Measurements from ENCODE around the gene ECHDC3. TPM values are rescaled to one million over a fixed set of nuclear protein-coding genes. Genes with fewer than 3 reads are reported as not detected.

The ECHDC3 gene
- total RNA-seq, 2 donors from 2014 or later: 10.2 to 10.5 TPM

- ATAC-seq (no peak), DNase-seq (no peak)
- intact Hi-C loops (cut with DNase I, micrococcal nuclease): no loop called here
These were observed 657 bp downstream of the ECHDC3 start for GRCh38 chr10:11742779-11743298.

GRCh38 chr10:11743461-11744338, 1.5 kb downstream of the ECHDC3 start:
- intact Hi-C loops (cut with DNase I, micrococcal nuclease): no loop called here
- ATAC-seq (no peak), DNase-seq (no peak)

- intact Hi-C loops (cut with DNase I, micrococcal nuclease): no loop called here
- no peak for DNase-seq
- no peak for ATAC-seq
These were observed 2.9 kb downstream of the ECHDC3 start for GRCh38 chr10:11745045-11745444.

GRCh38 chr10:11746883-11747539, 4.8 kb downstream of the ECHDC3 start:
- ATAC-seq: no peak
- intact Hi-C loops (cut with DNase I, micrococcal nuclease): no loop called here
- DNase-seq: no peak

GRCh38 chr10:11748866-11749265, 6.7 kb downstream of the ECHDC3 start:
- ATAC-seq: no peak
- DNase-seq: no peak
- intact Hi-C loops (cut with DNase I, micrococcal nuclease): no loop called here

GRCh38 chr10:11750420-11750819, 8.2 kb downstream of the ECHDC3 start:
- intact Hi-C loops (cut with DNase I, micrococcal nuclease): no loop called here
- no peak for DNase-seq
- ATAC-seq: no peak

DNA sequence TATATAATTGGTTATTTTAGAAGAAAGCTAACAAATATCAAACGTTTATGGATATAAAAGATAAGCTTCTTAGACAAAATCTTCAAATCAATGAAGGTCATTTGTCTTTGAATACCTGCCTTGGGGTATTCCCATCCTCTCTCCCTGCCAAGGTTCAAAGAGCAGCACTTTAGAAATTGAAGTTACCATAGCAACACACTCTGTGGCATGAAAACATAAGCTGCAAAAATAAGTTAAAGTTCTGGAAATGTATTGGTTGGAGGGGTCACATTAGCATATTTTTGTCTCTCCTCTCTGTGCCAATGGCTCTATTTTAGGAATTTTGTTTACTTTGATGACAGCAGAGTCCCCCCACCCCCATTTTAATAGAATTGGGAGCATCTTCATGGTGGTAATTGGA, 12.0 kb downstream of the ECHDC3 start:
- no peak for ATAC-seq
- intact Hi-C loops (cut with DNase I, micrococcal nuclease): no loop called here
- DNase-seq: no peak

GRCh38 chr10:11754620-11755019, 12.4 kb downstream of the ECHDC3 start:
- ATAC-seq (no peak), DNase-seq (no peak)
- intact Hi-C loops (cut with DNase I, micrococcal nuclease): no loop called here

DNA sequence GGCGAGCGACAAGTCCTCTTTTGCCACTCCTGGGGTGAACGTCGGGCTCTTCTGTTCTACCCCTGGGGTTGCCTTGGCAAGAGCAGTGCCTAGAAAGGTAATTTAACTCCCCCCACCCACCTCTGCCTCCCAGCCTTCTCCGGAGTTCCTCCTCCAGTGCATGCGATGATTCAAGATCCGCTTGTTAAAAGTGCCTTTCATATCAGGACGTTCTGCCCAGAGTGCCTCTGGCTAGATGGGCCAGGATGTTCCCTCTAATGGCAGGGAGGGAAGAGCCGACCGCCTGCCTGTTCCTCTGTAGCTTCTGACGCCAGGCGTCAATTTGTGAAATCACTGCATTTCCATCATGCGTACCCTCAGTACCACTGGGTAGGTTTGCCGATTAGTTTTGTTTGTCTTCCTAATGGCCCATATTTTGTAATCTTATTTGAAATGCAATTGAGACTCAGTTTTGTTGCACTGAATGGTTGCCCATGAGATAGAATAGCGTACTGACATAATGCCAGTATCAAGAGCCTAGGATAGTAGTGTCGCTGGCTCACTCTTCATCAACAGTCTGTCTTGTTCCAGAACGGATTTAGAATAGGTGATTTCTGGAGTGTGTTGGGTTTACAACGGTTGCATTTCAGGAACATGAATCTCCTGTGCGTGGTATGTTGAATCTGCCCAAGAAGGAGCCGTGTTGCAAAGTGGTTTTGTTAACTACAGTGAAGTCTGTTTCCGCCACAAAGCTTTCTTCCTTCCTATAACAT, 13.5 kb downstream of the ECHDC3 start:
- intact Hi-C loops (cut with DNase I, micrococcal nuclease): no loop called here
- ATAC-seq (no peak), DNase-seq (no peak)

DNA sequence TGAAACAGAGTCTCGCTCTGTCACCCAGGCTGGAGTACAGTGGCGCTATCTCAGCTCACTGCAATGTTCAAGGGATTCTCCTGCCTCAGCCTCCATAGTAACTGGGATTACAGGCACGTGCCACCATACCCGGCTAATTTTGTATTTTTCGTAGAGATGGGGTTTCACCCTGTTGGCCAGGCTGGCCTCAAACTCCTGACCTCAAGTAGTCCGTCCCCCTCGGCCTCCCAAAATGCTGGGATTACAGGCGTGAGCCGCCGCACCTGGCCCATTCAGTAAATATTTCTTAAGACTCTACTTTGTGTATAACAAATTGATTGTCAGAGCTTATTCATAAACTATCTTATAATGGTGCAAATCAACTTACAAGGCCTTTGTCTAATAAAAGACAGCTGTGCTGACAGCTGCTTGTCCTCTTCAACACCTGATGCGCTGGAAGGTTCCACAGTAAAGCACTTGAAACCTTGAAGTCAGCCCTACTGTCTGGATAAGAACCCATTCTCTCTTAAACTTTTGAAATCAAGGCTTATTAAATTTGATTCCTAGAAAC, 14.7 kb downstream of the ECHDC3 start:
- intact Hi-C loops (cut with DNase I, micrococcal nuclease): no loop called here
- ATAC-seq: no peak
- DNase-seq: no peak

- DNase-seq (peak; percentile 18 to 47), ATAC-seq (peak; percentile 63)
- intact Hi-C loops (cut with DNase I, micrococcal nuclease): no loop called here
These were observed 15.3 kb downstream of the ECHDC3 start for GRCh38 chr10:11757454-11757820.

DNA sequence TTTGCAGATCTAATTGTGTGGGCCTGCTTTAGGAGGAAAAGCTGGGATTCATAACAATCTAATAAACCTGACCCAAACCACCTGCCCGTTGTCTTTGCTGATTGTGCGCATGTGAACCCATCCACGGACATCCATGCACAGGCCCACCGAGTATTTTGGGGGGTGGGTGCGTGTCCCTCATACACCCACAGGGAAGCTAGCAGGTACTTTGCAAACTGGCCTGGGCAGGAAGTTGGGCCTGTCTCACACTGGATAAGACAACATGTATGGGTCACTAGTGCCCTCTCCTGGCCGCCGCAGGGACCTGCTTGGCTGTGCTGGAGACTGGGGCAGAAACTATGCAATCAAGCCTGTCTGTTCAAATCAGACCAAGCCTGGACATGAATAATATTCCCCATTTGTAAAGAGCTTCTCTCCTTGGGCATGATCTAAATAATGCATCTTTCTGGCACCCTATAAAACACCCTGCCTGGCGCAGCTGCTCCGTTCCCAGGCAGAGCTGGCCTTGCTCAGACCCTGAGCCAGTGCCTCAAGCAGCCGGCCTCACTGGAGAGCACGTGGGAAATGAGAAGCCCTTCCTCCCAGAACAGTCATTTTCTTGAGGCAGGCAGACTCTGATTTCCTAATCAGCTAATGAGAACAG, 15.8 kb downstream of the ECHDC3 start:
- DNase-seq: peak; percentile 82 to 91
- peak; percentile 99 for ATAC-seq
- intact Hi-C loops (cut with DNase I, micrococcal nuclease): loop anchor here in 1 of 2 donors (2.0 kb wide), 1 partner anchor 243 kb away; no protein-coding TSS in a partner anchor

DNA sequence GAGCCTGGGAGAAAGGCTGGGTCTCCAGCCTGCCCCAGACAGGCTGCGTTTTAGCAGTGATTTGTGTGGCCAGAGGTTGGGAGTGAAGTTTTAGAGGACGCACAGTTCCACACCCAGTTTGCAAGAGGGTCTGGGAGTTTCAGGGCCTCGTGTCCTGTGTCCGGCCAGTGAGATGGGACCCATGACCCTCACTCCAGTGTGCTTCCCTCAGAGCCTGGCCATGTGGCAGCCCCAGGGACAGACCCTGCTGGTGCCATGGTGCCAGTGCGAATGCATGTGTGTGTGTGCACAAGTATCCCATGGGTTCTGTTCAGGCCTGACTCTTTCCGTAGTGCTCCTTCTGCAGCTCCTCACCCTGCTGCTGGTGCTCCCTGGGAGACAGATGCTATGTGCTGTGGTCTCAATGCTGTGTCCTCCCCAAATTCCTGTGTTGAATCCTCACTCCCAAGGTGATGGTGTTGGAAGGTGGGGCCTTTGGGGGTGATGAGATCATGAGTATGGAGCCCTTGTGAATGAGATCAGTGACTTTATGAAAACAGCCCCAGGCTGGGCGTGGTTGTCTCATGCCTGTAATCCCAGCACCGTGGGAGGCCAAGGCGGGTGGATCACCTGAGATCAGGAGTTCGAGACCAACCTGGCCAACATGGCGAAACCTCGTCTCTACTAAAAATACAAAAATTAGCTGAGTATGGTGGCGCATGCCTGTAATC, 16.5 kb downstream of the ECHDC3 start:
- no peak for ATAC-seq
- DNase-seq: no peak
- intact Hi-C loops (cut with DNase I, micrococcal nuclease): loop anchor here in 1 of 2 donors (2.0 kb wide), 1 partner anchor 244 kb away; no protein-coding TSS in a partner anchor

- no peak for ATAC-seq
- no peak for DNase-seq
- intact Hi-C loops (cut with DNase I, micrococcal nuclease): loop anchor here in 1 of 2 donors (2.0 kb wide), 1 partner anchor 245 kb away; no protein-coding TSS in a partner anchor
These were observed 17.2 kb downstream of the ECHDC3 start for GRCh38 chr10:11759347-11759746.

GRCh38 chr10:11760151-11760550, 18.0 kb downstream of the ECHDC3 start:
- intact Hi-C loops (cut with DNase I, micrococcal nuclease): no loop called here
- DNase-seq (no peak), ATAC-seq (no peak)

DNA sequence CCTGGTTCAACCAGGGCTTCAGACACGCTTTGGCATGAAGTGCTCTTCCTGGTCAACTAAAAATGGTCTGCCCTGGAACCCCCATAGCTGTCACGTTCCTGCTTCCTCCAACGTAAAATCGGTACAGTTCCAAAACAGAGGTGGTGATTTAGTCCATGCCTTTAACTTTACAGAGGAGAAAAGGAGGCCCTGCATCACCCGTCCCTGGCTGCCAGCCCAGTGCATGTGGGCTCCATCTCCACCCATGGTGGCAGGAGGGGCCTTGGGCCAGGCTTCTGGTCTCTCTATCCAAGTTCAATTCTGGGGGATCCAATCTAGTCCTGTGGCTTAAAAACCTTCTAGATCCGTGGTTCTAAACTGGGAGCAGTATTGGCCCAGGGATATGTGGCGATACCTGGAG, 18.7 kb downstream of the ECHDC3 start:
- DNase-seq: no peak
- intact Hi-C loops (cut with DNase I, micrococcal nuclease): no loop called here
- ATAC-seq: no peak

GRCh38 chr10:11761431-11761830, 19.2 kb downstream of the ECHDC3 start:
- intact Hi-C loops (cut with DNase I, micrococcal nuclease): no loop called here
- ATAC-seq (no peak), DNase-seq (no peak)
